Sigmoid colon (tissue), 7 donors: ENCODE data around the gene LALBA. TPM values are rescaled to one million over a fixed set of nuclear protein-coding genes. Genes with fewer than 3 reads are reported as not detected.
"Not testable (repeated sequence)": the region's sequence is repeated elsewhere in the genome, so short reads cannot be mapped to it uniquely, and the experiment has no call there.

Source experiments
- DNase-seq: peaks from one replicate; pipeline ENCODE4 v3.0.0-alpha.2; 2019
- H3K27ac ChIP-seq, 4 donors: fragments of 200-600 bp; sonication (generic); one replicate each; pipeline ENCODE4 v1.5.1; 2016 to 2019; ENCODE audit warnings: mild to moderate bottlenecking in 1 of 4
- H3K27me3 ChIP-seq, 3 donors: fragments of 200-600 bp; sonication (generic); one replicate each; pipeline ENCODE4 v1.5.1; 2019; ENCODE audit warnings: mild to moderate bottlenecking in 1 of 3
- H3K36me3 ChIP-seq, 4 donors: fragments of 200-600 bp; sonication (generic); one replicate each; pipeline ENCODE4 v1.5.1; 2016 to 2019
- H3K4me1 ChIP-seq, 4 donors: fragments of 200-600 bp; sonication (generic); one replicate each; pipeline ENCODE4 v1.5.1; 2017 to 2019
- H3K4me3 ChIP-seq, 4 donors: fragments of 200-600 bp; sonication (generic); one replicate each; pipeline ENCODE4 v1.5.1; 2017 to 2019; ENCODE audit warnings: mild to moderate bottlenecking in 2 of 4, moderate library complexity in 1 of 4
- H3K9me3 ChIP-seq, 4 donors: fragments of 200-600 bp in 3 of 4; sonication (generic) in 3 of 4; one replicate each; pipeline versions ENCODE4 v1.5.1 to v1.6.1; 2013 to 2019
- CTCF ChIP-seq, 4 experiments: fragments of 450-650 bp in 3 of 4; fragments of 200-600 bp in 1 of 4; IDR thresholded peaks; one replicate each; pipeline ENCODE4 v1.5.1; 2016 to 2019; ENCODE audit warnings: antibody characterized with exemption in 4 of 4, mild to moderate bottlenecking in 3 of 4, moderate library complexity in 2 of 4
- EP300 ChIP-seq, 4 donors: sonication (generic); formaldehyde crosslinking; IDR thresholded peaks; one replicate each; pipeline ENCODE4 v1.6.1; 2017; ENCODE audit warnings: antibody characterized with exemption in 4 of 4
- POLR2A ChIP-seq, 2 donors: fragments of 450-650 bp; IDR thresholded peaks; one replicate each; pipeline ENCODE4 v1.6.1; 2016; ENCODE audit warnings: antibody characterized with exemption in 2 of 2, mild to moderate bottlenecking in 2 of 2, moderate library complexity in 2 of 2
- POLR2AphosphoS5 ChIP-seq, 4 donors: sonication (generic); formaldehyde crosslinking; IDR thresholded peaks; one replicate each; pipeline ENCODE4 v1.6.1; 2017; ENCODE audit warnings: antibody characterized with exemption in 4 of 4
- WGBS, 2 donors: extraction: QIAGEN DNeasy Blood & Tissue Kit; methylation state at CpG; one replicate each; pipeline ENCODE4 v1.1.7; 2013; 5-methylcytosine and 5-hydroxymethylcytosine counted together
- intact Hi-C: fragments of 100-400 bp; cut with DNase I; formaldehyde crosslinking; loops from one replicate; pipeline ENCODE4 v1.15.1; 2023
- polyA plus RNA-seq, 3 donors: library from polyadenylated mRNA; stranded (reverse); fragments of 200-250 nt; gene quantifications; one replicate each; pipeline ENCODE4 v1.2.3, GENCODE V29; 2013
- total RNA-seq, 4 donors: library from RNA; depleted of rRNA; stranded (reverse); fragments of >200 nt; gene quantifications; one replicate each; pipeline ENCODE4 v1.1.0, GENCODE V29; 2016
- donor health status: healthy with polysubstance abuse.
- donor health status: Bipolar disorder and iron deficiency.
- donor health status: healthy.

The LALBA gene
- total and polyA plus RNA-seq, 7 donors = not detected

DNA sequence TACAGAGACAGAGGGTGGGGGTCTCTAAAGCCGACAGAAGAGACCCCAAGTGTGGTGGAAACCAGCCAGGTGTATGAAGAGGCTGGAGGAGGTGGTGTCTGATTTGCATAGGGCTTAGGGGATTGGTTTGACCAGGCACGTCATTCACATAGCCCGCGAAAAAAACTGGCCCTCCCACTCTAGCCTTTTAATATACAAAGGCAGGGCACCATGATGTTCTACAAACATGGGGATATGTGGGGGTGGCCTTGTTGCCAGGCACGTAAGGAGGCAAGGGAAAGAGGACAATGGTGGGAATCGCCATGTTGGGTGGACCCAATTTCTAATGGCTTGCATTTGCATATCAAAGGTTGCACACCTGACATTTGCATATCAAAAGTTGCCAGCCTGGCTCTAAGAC lies 13.2 kb downstream of the LALBA start:
- Histone ChIP-seq H3K27me3 (peaks cover 0 to 2% (median 0%) of the 10 kb centered on the region in 3 donors), H3K4me1 (no peaks in the 10 kb centered on the region), H3K27ac (no peak overlapping the region), H3K36me3 (no peaks in the 10 kb centered on the region), H3K4me3 (no peak overlapping the region), H3K9me3 (no peaks in the 10 kb centered on the region)
- no peak for DNase-seq
- 77 to 81% methylated on average over 6 of the region's 6 CpGs for WGBS, 2 donors
- intact Hi-C loops = no loop called here
- TF ChIP-seq CTCF (IDR thresholded peaks at IDR 0.05) (no peak), POLR2A (IDR thresholded peaks at IDR 0.05) (no peak), EP300 (IDR thresholded peaks at IDR 0.05) (no peak), POLR2AphosphoS5 (IDR thresholded peaks at IDR 0.05) (no peak)

- H3K36me3 ChIP-seq, H3K27ac ChIP-seq, H3K9me3 ChIP-seq, H3K4me1 ChIP-seq, DNase-seq, H3K27me3 ChIP-seq, H3K4me3 ChIP-seq: not testable (repeated sequence)
- 21 to 58% methylated on average over 11 of the region's 11 CpGs for WGBS, 2 donors
- intact Hi-C loops = loop anchor here (5.0 kb wide), 1 partner anchor 132 kb away; no protein-coding TSS in a partner anchor
Observed at GRCh38 chr12:48553666-48554343, 16.0 kb downstream of the LALBA start.

- WGBS, 2 donors = 89 to 94% methylated on average over 13 of the region's 13 CpGs
- H3K9me3 ChIP-seq, H3K27me3 ChIP-seq, H3K4me3 ChIP-seq, H3K36me3 ChIP-seq, H3K4me1 ChIP-seq, DNase-seq, H3K27ac ChIP-seq: not testable (repeated sequence)
- intact Hi-C loops = loop anchor here (5.0 kb wide), 1 partner anchor 129 kb away; no protein-coding TSS in a partner anchor
Observed at GRCh38 chr12:48551636-48552035, 18.2 kb downstream of the LALBA start.

DNA sequence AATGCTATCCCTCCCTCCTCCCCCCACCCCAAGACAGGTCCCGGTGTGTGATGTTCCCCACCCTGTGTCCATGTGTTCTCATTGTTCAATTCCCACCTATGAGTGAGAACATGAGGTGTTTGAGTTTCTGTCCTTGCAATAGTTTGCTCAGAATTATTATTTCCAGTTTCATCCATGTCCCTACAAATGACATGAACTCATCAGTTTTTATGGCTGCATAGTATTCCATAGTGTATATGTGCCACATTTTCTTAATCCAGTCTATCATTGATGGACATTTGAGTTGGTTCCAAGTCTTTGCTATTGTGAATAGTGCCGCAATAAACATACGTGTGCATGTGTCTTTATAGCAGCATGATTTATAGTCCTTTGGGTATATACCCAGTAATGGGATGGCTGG lies 22.8 kb downstream of the LALBA start:
- H3K4me1 ChIP-seq, H3K36me3 ChIP-seq, DNase-seq, H3K27me3 ChIP-seq, intact Hi-C loops, H3K27ac ChIP-seq, H3K9me3 ChIP-seq, H3K4me3 ChIP-seq: not testable (repeated sequence)
- WGBS, 2 donors = 89 to 94% methylated on average over 2 of the region's 3 CpGs

DNA sequence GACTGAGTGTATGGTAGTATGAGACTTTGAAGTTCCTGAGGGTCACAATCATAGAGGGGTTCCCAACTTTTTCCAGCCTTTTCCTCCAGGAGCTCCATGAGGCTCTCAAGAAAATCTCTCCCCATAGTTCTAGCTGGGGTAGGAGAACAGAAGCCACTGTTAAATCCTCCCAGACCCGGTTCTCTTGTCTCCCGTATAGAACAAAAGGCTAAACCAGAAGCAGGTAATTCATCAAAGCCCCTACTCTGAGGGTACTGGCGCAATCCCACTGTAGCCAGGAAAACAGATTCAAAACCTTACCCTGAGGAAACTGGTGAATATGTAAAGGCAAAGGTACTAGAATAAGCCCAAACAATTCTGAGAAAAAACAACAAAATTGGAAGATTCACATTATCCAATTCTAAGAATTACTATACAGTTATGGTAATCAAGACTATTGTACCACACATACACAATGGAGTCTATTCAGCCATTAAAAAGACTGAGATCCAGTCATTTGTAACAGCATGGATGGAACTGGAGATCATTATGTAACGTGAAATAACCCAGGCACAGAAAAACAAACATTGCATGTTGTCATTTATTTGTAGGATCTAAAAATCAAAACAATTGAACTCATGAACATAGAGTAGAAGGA lies 23.9 kb downstream of the LALBA start:
- no peak for DNase-seq
- H3K9me3 ChIP-seq = no peaks in the 10 kb centered on the region
- TF ChIP-seq EP300 (IDR thresholded peaks at IDR 0.05) (no peak), POLR2A (IDR thresholded peaks at IDR 0.05) (no peak), POLR2AphosphoS5 (IDR thresholded peaks at IDR 0.05) (no peak), CTCF (IDR thresholded peaks at IDR 0.05) (no peak)
- H3K4me3 ChIP-seq = no peak overlapping the region
- 53% methylated on average over 4 of the region's 4 CpGs for WGBS, 2 donors
- no peaks in the 10 kb centered on the region for H3K27me3 ChIP-seq
- no peaks in the 10 kb centered on the region for H3K36me3 ChIP-seq
- no peak overlapping the region for H3K27ac ChIP-seq
- intact Hi-C loops = no loop called here
- no peaks in the 10 kb centered on the region for H3K4me1 ChIP-seq

GRCh38 chr12:48542300-48542928 lies 27.4 kb downstream of the LALBA start:
- DNase-seq = no peak
- Histone ChIP-seq H3K36me3 (no peaks in the 10 kb centered on the region), H3K4me3 (no peak overlapping the region), H3K4me1 (no peaks in the 10 kb centered on the region), H3K27me3 (no peaks in the 10 kb centered on the region), H3K9me3 (no peaks in the 10 kb centered on the region), H3K27ac (no peak overlapping the region)
- TF ChIP-seq EP300 (IDR thresholded peaks at IDR 0.05) (no peak), POLR2A (IDR thresholded peaks at IDR 0.05) (no peak), CTCF (IDR thresholded peaks at IDR 0.05) (no peak)
- intact Hi-C loops = no loop called here
- 45 to 46% methylated on average over 8 of the region's 8 CpGs for WGBS, 2 donors
